Cardiac muscle cell (in vitro differentiated cells and primary cell): ENCODE measurements around the gene MPPED2. TPM values are rescaled to one million over a fixed set of nuclear protein-coding genes. Genes with fewer than 3 reads are reported as not detected.

Experiments
- DNase-seq, 2 donors: peaks; one replicate each; pipeline versions ENCODE4 v3.0.0 to v3.0.0-alpha.2; 2010 to 2017; ENCODE audit warnings: low read depth in 1 of 2, low spot score in 1 of 2
- H3K27ac ChIP-seq: fragments of 200-600 bp; sonication (generic); 2 replicates; pipeline ENCODE4 v1.5.1; 2016
- H3K27me3 ChIP-seq: fragments of 200-600 bp; sonication (generic); 2 replicates; pipeline ENCODE4 v1.6.0; 2016; ENCODE audit warnings: control low read depth
- H3K36me3 ChIP-seq: fragments of 200-600 bp; sonication (generic); 2 replicates; pipeline ENCODE4 v1.5.1; 2016; ENCODE audit warnings: control low read depth
- H3K4me1 ChIP-seq: fragments of 200-600 bp; sonication (generic); 2 replicates; pipeline ENCODE4 v1.8.1; 2017; ENCODE audit warnings: low read depth, mild to moderate bottlenecking, mixed run types
- H3K4me3 ChIP-seq: fragments of 200-600 bp; sonication (generic); 2 replicates; pipeline ENCODE4 v1.5.1; 2016; ENCODE audit warnings: mild to moderate bottlenecking
- H3K9me3 ChIP-seq: fragments of 200-600 bp; sonication (generic); 2 replicates; pipeline ENCODE4 v1.5.1; 2017; ENCODE audit warnings: low read depth, mild to moderate bottlenecking, control low read depth
- CTCF ChIP-seq: IDR thresholded peaks from 2 replicates; pipeline ENCODE4 v1.5.1; 2012; ENCODE audit warnings: low read depth, mild to moderate bottlenecking, low read length
- polyA plus RNA-seq: library from polyadenylated mRNA; unstranded; fragments of >200 nt; fragmentation: Nextera tagmentation; extraction: Ambion mirVana; gene quantifications from 2 replicates; pipeline ENCODE4 v1.2.1, GENCODE V29; 2016
- total RNA-seq: library from RNA; depleted of rRNA; stranded (reverse); fragments of >200 nt; gene quantifications from 2 replicates; pipeline ENCODE4 v1.2.3, GENCODE V29; 2016

The MPPED2 gene
- total and polyA plus RNA-seq, 2 experiments from 2014 or later, result 32.5 to 54.4 TPM

GRCh38 chr11:30582726-30583125 is 3.4 kb downstream of the MPPED2 start:
- no peak for DNase-seq
- Histone ChIP-seq H3K4me3 (no peak overlapping the region), H3K36me3 (peaks cover 20% of the 10 kb centered on the region), H3K27me3 (no peaks in the 10 kb centered on the region), H3K9me3 (no peaks in the 10 kb centered on the region), H3K27ac (no peak overlapping the region), H3K4me1 (peaks cover 20% of the 10 kb centered on the region)
- TF ChIP-seq CTCF, result no peak

GRCh38 chr11:30581675-30582074 is 4.5 kb downstream of the MPPED2 start:
- Histone ChIP-seq H3K4me3 (no peak overlapping the region), H3K9me3 (no peaks in the 10 kb centered on the region), H3K27me3 (no peaks in the 10 kb centered on the region), H3K27ac (no peak overlapping the region), H3K36me3 (peaks cover 20% of the 10 kb centered on the region), H3K4me1 (peaks cover 16% of the 10 kb centered on the region)
- TF ChIP-seq CTCF, result no peak
- no peak for DNase-seq

GRCh38 chr11:30580573-30580972 is 5.6 kb downstream of the MPPED2 start:
- no peak for DNase-seq
- no peak for TF ChIP-seq CTCF
- Histone ChIP-seq H3K4me3 (no peak overlapping the region), H3K36me3 (peaks cover 20% of the 10 kb centered on the region), H3K4me1 (peaks cover 23% of the 10 kb centered on the region), H3K27ac (no peak overlapping the region), H3K27me3 (no peaks in the 10 kb centered on the region), H3K9me3 (no peaks in the 10 kb centered on the region)

GRCh38 chr11:30579415-30580175 is 6.6 kb downstream of the MPPED2 start:
- Histone ChIP-seq H3K9me3 (no peaks in the 10 kb centered on the region), H3K27ac (no peak overlapping the region), H3K27me3 (no peaks in the 10 kb centered on the region), H3K36me3 (peaks cover 27% of the 10 kb centered on the region), H3K4me3 (no peak overlapping the region), H3K4me1 (peaks cover 23% of the 10 kb centered on the region)
- DNase-seq, result no peak
- TF ChIP-seq CTCF, result no peak

- no peak for TF ChIP-seq CTCF
- no peak for DNase-seq
- H3K36me3 ChIP-seq, result peaks cover 27% of the 10 kb centered on the region
- peaks cover 21% of the 10 kb centered on the region for H3K4me1 ChIP-seq
- H3K9me3 ChIP-seq, result no peaks in the 10 kb centered on the region
- no peak overlapping the region for H3K4me3 ChIP-seq
- H3K27ac ChIP-seq, result no peak overlapping the region
- H3K27me3 ChIP-seq, result no peaks in the 10 kb centered on the region
Measured at GRCh38 chr11:30578406-30578805, 7.7 kb downstream of the MPPED2 start.
